Breast epithelium (tissue), 3 donors: ENCODE data around the gene ANKRD29.
"Not testable (repeated sequence)": the region's sequence is repeated elsewhere in the genome, so short reads cannot be mapped to it uniquely, and the experiment has no call there.

ENCODE experiments used
- CTCF ChIP-seq, 3 donors: fragments of 450-650 bp; IDR thresholded peaks; one replicate each; pipeline ENCODE4 v1.5.1; 2016 to 2017; ENCODE audit warnings: antibody characterized with exemption in 3 of 3, mild to moderate bottlenecking in 3 of 3, moderate library complexity in 3 of 3
- POLR2A ChIP-seq: fragments of 450-650 bp; IDR thresholded peaks from one replicate; pipeline ENCODE4 v1.6.1; 2016; ENCODE audit warnings: antibody characterized with exemption, mild to moderate bottlenecking, moderate library complexity
- POLR2AphosphoS5 ChIP-seq, 3 donors: sonication (generic); formaldehyde crosslinking; IDR thresholded peaks; one replicate each; pipeline ENCODE4 v1.6.1; 2017; ENCODE audit warnings: antibody characterized with exemption in 3 of 3

- not testable (repeated sequence) for TF ChIP-seq CTCF (IDR thresholded peaks at IDR 0.05); POLR2A; POLR2AphosphoS5 (IDR thresholded peaks at IDR 0.05)
Measured at GRCh38 chr18:23613091-23613475, 49.6 kb downstream of the ANKRD29 start.
